Smooth muscle cell (in vitro differentiated cells): Measurements from ENCODE around the gene PSAPL1. TPM values are rescaled to one million over a fixed set of nuclear protein-coding genes. Genes with fewer than 3 reads are reported as not detected.

Experiments
- DNase-seq: peaks from one replicate; lab custom pipeline; 2025; ENCODE audit not compliant: unreplicated experiment; lab: John Stamatoyannopoulos, UW
- H2AFZ ChIP-seq: fragments of 200-600 bp; sonication (generic); 2 replicates; pipeline ENCODE4 v1.6.0; 2016; ENCODE audit warnings: antibody characterized with exemption, low read depth, mild to moderate bottlenecking
- H3F3A ChIP-seq: fragments of 200-600 bp; sonication (generic); 2 replicates; pipeline ENCODE4 v1.6.0; 2017; ENCODE audit warnings: antibody characterized with exemption, low read depth
- H3K27ac ChIP-seq: fragments of 200-600 bp; sonication (generic); 2 replicates; pipeline ENCODE4 v1.5.1; 2016; ENCODE audit warnings: low read depth, mild to moderate bottlenecking
- H3K27me3 ChIP-seq: fragments of 200-600 bp; sonication (generic); 2 replicates; pipeline ENCODE4 v1.6.1; 2016; ENCODE audit warnings: low read depth, mild to moderate bottlenecking
- H3K36me3 ChIP-seq: fragments of 200-600 bp; sonication (generic); 2 replicates; pipeline ENCODE4 v1.5.1; 2016; ENCODE audit warnings: low read depth
- H3K4me1 ChIP-seq: fragments of 200-600 bp; sonication (generic); 2 replicates; pipeline ENCODE4 v1.5.1; 2016; ENCODE audit warnings: low read depth
- H3K4me2 ChIP-seq: fragments of 200-600 bp; sonication (generic); 2 replicates; pipeline ENCODE4 v1.6.0; 2016; ENCODE audit warnings: mild to moderate bottlenecking
- H3K4me3 ChIP-seq: fragments of 200-600 bp; sonication (generic); 2 replicates; pipeline ENCODE4 v1.5.1; 2016; ENCODE audit warnings: mild to moderate bottlenecking
- H3K79me2 ChIP-seq: fragments of 200-600 bp; sonication (generic); 2 replicates; pipeline ENCODE4 v1.6.0; 2016; ENCODE audit warnings: low read depth, mild to moderate bottlenecking
- H3K9ac ChIP-seq: fragments of 200-600 bp; sonication (generic); 2 replicates; pipeline ENCODE4 v1.6.0; 2016; ENCODE audit warnings: low read depth
- H3K9me3 ChIP-seq: fragments of 200-600 bp; sonication (generic); replicated peaks from 2 replicates; pipeline ENCODE4 v1.5.1; 2016; ENCODE audit warnings: low read depth
- H4K20me1 ChIP-seq: fragments of 200-600 bp; sonication (generic); 2 replicates; pipeline ENCODE4 v1.6.0; 2016; ENCODE audit warnings: low read depth
- WGBS: methylation state at CpG from one replicate; pipeline ENCODE4 v1.1.7; 2016; ENCODE audit warnings: low lambda C conversion rate; 5-methylcytosine and 5-hydroxymethylcytosine counted together
- polyA plus RNA-seq: library from polyadenylated mRNA; unstranded; fragments of >200 nt; fragmentation: Nextera tagmentation; extraction: Ambion mirVana; gene quantifications from 2 replicates; pipeline ENCODE4 v1.2.1, GENCODE V29; 2016
- total RNA-seq: library from RNA; depleted of rRNA; stranded (reverse); fragments of >200 nt; gene quantifications from 2 replicates; pipeline ENCODE4 v1.2.3, GENCODE V29; 2014
- TF ChIP-seq, protein P1 (sequence below): fragments of 200-600 bp; sonication (generic); IDR thresholded peaks from 2 replicates; pipeline ENCODE4 v1.5.1; 2017; ENCODE audit warnings: borderline replicate concordance, mild to moderate bottlenecking, antibody characterized with exemption; ENCODE audit not compliant: insufficient read depth, poor library complexity, severe bottlenecking

The PSAPL1 gene
- total and polyA plus RNA-seq, 2 experiments from 2014 or later, result not detected

DNA sequence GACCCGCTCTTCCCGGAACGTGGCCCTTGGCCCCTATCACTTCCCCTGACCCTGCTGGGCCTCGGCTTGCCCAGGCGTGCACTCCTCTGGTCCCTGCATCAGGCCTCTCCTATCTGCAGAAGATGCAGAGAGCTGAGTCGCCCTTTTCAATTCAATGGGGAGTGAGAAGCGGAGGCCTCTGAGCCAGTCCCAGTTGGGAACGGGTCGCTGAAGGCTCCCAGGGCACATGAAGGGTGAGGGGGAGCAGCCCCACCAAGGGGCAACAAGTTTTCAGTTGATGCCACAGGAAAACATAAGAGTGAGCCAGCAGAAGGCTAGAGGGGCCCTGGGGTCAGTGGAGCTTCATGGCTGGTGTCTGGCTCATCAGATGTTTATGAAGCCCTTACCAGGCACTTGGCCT lies 17.1 kb downstream of the PSAPL1 start:
- Histone ChIP-seq H3K9ac (no peak overlapping the region), H3K9me3 (no peaks in the 10 kb centered on the region), H3K27me3 (peaks cover 8% of the 10 kb centered on the region), H2AFZ (no peak overlapping the region), H3K27ac (no peak overlapping the region), H3K4me2 (no peak overlapping the region), H3K36me3 (no peaks in the 10 kb centered on the region), H3K79me2 (no peaks in the 10 kb centered on the region), H3K4me3 (no peak overlapping the region), H3F3A (no peaks in the 10 kb centered on the region), H4K20me1 (no peaks in the 10 kb centered on the region), H3K4me1 (no peaks in the 10 kb centered on the region)
- TF ChIP-seq, protein P1, sequence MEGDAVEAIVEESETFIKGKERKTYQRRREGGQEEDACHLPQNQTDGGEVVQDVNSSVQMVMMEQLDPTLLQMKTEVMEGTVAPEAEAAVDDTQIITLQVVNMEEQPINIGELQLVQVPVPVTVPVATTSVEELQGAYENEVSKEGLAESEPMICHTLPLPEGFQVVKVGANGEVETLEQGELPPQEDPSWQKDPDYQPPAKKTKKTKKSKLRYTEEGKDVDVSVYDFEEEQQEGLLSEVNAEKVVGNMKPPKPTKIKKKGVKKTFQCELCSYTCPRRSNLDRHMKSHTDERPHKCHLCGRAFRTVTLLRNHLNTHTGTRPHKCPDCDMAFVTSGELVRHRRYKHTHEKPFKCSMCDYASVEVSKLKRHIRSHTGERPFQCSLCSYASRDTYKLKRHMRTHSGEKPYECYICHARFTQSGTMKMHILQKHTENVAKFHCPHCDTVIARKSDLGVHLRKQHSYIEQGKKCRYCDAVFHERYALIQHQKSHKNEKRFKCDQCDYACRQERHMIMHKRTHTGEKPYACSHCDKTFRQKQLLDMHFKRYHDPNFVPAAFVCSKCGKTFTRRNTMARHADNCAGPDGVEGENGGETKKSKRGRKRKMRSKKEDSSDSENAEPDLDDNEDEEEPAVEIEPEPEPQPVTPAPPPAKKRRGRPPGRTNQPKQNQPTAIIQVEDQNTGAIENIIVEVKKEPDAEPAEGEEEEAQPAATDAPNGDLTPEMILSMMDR, result no peak
- WGBS, result 88% methylated on average over 9 of the region's 9 CpGs
- DNase-seq, result no peak

DNA sequence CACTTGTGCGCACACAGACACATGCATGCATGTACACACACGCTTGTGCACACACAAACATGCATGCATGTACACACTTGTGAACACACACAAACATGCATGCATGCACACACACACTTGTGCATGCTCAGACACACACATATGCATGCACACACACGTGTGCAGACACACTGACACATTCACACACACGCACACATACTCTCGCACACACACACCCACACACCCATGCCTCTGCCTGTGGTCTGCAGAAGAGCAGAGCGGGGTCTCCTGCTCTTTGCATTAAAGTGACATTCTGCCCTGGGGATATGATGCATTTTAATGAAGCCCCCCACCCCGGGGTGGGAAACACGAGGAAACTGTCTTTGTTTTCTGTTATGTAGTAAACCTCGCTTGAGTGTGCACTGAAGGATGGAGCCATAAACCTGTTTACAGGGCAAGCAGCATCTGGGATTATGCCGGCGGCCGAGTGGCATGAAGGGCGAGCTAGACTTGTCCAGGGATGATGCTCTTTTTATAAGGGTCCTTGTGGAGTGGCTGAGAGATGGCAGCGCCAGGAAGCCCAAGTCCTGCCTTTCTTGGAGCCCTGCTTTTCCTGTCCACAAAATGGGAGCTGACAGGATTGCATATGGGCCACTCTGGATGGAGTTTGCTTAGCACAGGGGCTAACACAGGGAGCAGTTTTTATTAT lies 17.8 kb downstream of the PSAPL1 start:
- WGBS, result 88% methylated on average over 14 of the region's 14 CpGs
- H3K79me2 ChIP-seq, result no peaks in the 10 kb centered on the region
- H2AFZ ChIP-seq, result no peak overlapping the region
- H3K4me3 ChIP-seq, result no peak overlapping the region
- no peaks in the 10 kb centered on the region for H4K20me1 ChIP-seq
- no peak overlapping the region for H3K9ac ChIP-seq
- TF ChIP-seq, protein P1, result no peak
- H3K27ac ChIP-seq, result no peak overlapping the region
- DNase-seq, result no peak
- H3K27me3 ChIP-seq, result peaks cover 8% of the 10 kb centered on the region
- no peaks in the 10 kb centered on the region for H3F3A ChIP-seq
- H3K4me1 ChIP-seq, result no peaks in the 10 kb centered on the region
- H3K9me3 ChIP-seq, result no peaks in the 10 kb centered on the region
- H3K36me3 ChIP-seq, result no peaks in the 10 kb centered on the region
- no peak overlapping the region for H3K4me2 ChIP-seq

DNA sequence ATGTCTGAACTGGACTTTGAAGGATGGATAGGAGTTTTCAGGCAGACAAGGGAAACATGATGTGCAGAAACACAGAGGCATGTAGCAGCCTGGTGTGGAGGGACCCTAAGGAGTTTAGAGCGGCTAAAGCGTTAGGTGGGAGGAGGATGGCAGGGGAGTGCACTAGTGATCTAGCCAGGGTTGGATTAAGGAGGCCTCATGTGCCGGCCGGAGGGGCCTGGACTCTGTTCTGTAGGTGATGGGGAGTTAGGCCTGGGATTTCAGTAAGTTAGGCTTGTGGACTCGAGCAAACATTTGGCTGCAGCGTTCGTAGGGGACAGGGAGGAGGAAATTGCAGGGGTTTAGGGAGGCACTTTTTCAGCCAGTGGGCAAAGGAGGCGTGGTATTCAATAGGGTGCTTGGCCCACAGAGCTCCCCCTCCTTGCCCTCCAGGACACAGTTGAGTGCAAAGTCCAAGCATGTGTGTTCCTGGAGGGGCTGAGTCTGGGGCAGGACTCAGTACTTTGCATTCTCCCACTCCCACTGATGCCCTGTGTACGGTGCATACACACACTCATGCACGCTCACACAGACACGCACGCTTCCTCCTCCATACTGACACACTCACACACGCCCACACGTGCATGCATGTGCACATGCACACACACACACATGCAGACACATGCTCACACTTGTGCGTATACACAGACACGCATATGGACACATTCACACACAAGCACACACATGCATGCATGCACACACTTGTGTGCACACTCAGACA lies 18.6 kb downstream of the PSAPL1 start:
- peaks cover 8% of the 10 kb centered on the region for H3K27me3 ChIP-seq
- no peaks in the 10 kb centered on the region for H3K9me3 ChIP-seq
- H3K9ac ChIP-seq, result no peak overlapping the region
- H3K27ac ChIP-seq, result no peak overlapping the region
- no peaks in the 10 kb centered on the region for H3K4me1 ChIP-seq
- H3F3A ChIP-seq, result no peaks in the 10 kb centered on the region
- H3K36me3 ChIP-seq, result no peaks in the 10 kb centered on the region
- no peak overlapping the region for H3K4me3 ChIP-seq
- WGBS, result 92% methylated on average over 16 of the region's 16 CpGs
- TF ChIP-seq, protein P1, result no peak
- DNase-seq, result no peak
- H3K79me2 ChIP-seq, result no peaks in the 10 kb centered on the region
- H2AFZ ChIP-seq, result no peak overlapping the region
- H4K20me1 ChIP-seq, result no peaks in the 10 kb centered on the region
- H3K4me2 ChIP-seq, result no peak overlapping the region
